Kidney (tissue), 14 donors: ENCODE measurements around the gene KCNK15. TPM values are rescaled to one million over a fixed set of nuclear protein-coding genes. Genes with fewer than 3 reads are reported as not detected.

Experiments used
- DNase-seq, 5 donors: peaks; one replicate each; pipeline ENCODE4 v3.0.0-alpha.2; 2013 to 2020
- FAIRE-seq: peaks from 2 replicates; lab custom pipeline; 2012; peaks lifted over from hg19 to GRCh38; lab: Jason Lieb, UNC
- H3K27ac ChIP-seq, 2 donors: one replicate each; pipeline ENCODE4 v1.7.0; 2013; ENCODE audit warnings: low read depth in 2 of 2, low read length in 2 of 2, inconsistent platforms in 1 of 2
- H3K27me3 ChIP-seq: one replicate; pipeline ENCODE4 v1.7.1; 2013; ENCODE audit warnings: low read length, inconsistent platforms; ENCODE audit not compliant: control insufficient read depth, insufficient read depth
- H3K36me3 ChIP-seq, 3 donors: one replicate each; pipeline versions ENCODE4 v1.7.0 to v1.7.1; 2013; ENCODE audit warnings: low read length in 3 of 3, control low read depth in 1 of 3, inconsistent platforms in 1 of 3; ENCODE audit not compliant: insufficient read depth in 3 of 3, control insufficient read depth in 2 of 3
- H3K4me1 ChIP-seq, 3 donors: one replicate each; pipeline versions ENCODE4 v1.7.0 to v1.7.1; 2013; ENCODE audit warnings: low read length in 3 of 3, inconsistent platforms in 1 of 3, low read depth in 1 of 3; ENCODE audit not compliant: control insufficient read depth in 2 of 3, insufficient read depth in 2 of 3
- H3K4me3 ChIP-seq, 3 donors: one replicate each; pipeline versions ENCODE4 v1.7.0 to v1.8.1; 2013; ENCODE audit warnings: low read length in 3 of 3, control low read depth in 1 of 3, inconsistent platforms in 1 of 3
- H3K9ac ChIP-seq, 3 donors: one replicate each; pipeline versions ENCODE4 v1.7.0 to v1.7.1; 2013; ENCODE audit warnings: low read length in 3 of 3, control low read depth in 1 of 3, inconsistent platforms in 1 of 3
- H3K9me3 ChIP-seq, 3 donors: one replicate each; pipeline versions ENCODE4 v1.7.0 to v1.7.1; 2013; ENCODE audit warnings: low read length in 3 of 3, control low read depth in 1 of 3, inconsistent platforms in 1 of 3; ENCODE audit not compliant: control insufficient read depth in 2 of 3, insufficient read depth in 1 of 3
- intact Hi-C: fragments of 100-400 bp; cut with DNase I; formaldehyde crosslinking; loops from one replicate; pipeline ENCODE4 v1.11.1; 2022
- polyA plus RNA-seq: library from polyadenylated mRNA; stranded (reverse); fragments of 350-450 nt; fragmentation: Illumina TruSeq; extraction: RNeasy Lipid Tissue Mini Kit (QIAGEN cat#74804); gene quantifications from one replicate; pipeline ENCODE4 v1.2.3, GENCODE V29; 2014; ENCODE audit warnings: low read depth, low replicate concordance; ENCODE audit not compliant: insufficient read depth
- total RNA-seq: library from RNA; stranded (reverse); fragmentation: NEBNext Ultra II Directional; extraction: Animal tissue kit (Norgen Biotek cat#: 25700); gene quantifications from one replicate; pipeline ENCODE4 v1.2.1, GENCODE V29; 2021
- TF ChIP-seq, protein P1 (sequence below): IDR thresholded peaks from 3 replicates; pipeline ENCODE4 v1.5.1; 2012; ENCODE audit warnings: mild to moderate bottlenecking, moderate library complexity, borderline replicate concordance; ENCODE audit not compliant: insufficient read depth; ENCODE audit errors: extremely low read depth
- donor health status: control.
- donor health status: control.
- donor health status: control.
- donor health status: control.
- donor health status: control.
- donor health status: DM: yes; HTN: yes; CAD: no.
- donor health status: Normal renal cell carcinoma (clear cell type).

KCNK15 gene
- total and polyA plus RNA-seq, 2 donors from 2014 or later, result 0.62 to 11.7 TPM

DNA sequence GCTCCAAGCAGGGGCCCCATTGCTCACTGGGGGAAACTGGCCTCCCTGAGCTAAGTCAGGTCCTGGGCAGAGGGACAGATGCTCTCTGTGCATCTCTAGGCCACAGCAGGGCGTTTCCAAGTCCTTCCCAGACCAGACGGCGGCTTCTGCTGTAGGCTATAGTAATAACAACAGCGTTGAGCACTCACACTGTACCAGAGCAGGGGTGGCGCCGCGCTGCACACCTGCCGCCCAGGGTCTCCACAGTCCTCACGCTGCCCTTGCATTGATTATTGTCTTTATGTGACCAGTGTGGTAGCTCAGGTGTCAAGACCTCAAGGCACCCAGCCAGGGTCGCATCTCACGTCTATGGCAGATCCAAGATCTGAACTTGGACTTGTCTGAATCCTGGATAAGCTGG lies 45.4 kb upstream of the KCNK15 start:
- no peaks in the 10 kb centered on the region for H3K27me3 ChIP-seq
- no peak overlapping the region for H3K4me3 ChIP-seq
- FAIRE-seq (no peak), DNase-seq (no peak)
- peaks cover 0 to 8% (median 0%) of the 10 kb centered on the region in 3 donors for H3K4me1 ChIP-seq
- TF ChIP-seq, protein P1, sequence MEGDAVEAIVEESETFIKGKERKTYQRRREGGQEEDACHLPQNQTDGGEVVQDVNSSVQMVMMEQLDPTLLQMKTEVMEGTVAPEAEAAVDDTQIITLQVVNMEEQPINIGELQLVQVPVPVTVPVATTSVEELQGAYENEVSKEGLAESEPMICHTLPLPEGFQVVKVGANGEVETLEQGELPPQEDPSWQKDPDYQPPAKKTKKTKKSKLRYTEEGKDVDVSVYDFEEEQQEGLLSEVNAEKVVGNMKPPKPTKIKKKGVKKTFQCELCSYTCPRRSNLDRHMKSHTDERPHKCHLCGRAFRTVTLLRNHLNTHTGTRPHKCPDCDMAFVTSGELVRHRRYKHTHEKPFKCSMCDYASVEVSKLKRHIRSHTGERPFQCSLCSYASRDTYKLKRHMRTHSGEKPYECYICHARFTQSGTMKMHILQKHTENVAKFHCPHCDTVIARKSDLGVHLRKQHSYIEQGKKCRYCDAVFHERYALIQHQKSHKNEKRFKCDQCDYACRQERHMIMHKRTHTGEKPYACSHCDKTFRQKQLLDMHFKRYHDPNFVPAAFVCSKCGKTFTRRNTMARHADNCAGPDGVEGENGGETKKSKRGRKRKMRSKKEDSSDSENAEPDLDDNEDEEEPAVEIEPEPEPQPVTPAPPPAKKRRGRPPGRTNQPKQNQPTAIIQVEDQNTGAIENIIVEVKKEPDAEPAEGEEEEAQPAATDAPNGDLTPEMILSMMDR, result no peak
- no peaks in the 10 kb centered on the region for H3K9me3 ChIP-seq
- H3K27ac ChIP-seq, result no peak overlapping the region
- intact Hi-C loops, result no loop called here
- H3K36me3 ChIP-seq, result no peaks in the 10 kb centered on the region
- no peak overlapping the region for H3K9ac ChIP-seq

- DNase-seq, result peak in 4 of 5 donors; percentile 35 to 79 (median 64)
- no peaks in the 10 kb centered on the region for H3K27me3 ChIP-seq
- TF ChIP-seq, protein P1, result no peak
- peaks cover 0 to 10% (median 0%) of the 10 kb centered on the region in 3 donors for H3K4me1 ChIP-seq
- H3K4me3 ChIP-seq, result no peak overlapping the region
- H3K9ac ChIP-seq, result no peak overlapping the region
- no peaks in the 10 kb centered on the region for H3K36me3 ChIP-seq
- intact Hi-C loops, result no loop called here
- FAIRE-seq, result no peak
- no peak overlapping the region for H3K27ac ChIP-seq
- H3K9me3 ChIP-seq, result no peaks in the 10 kb centered on the region
Measured at GRCh38 chr20:44701118-44701857, 44.4 kb upstream of the KCNK15 start.

DNA sequence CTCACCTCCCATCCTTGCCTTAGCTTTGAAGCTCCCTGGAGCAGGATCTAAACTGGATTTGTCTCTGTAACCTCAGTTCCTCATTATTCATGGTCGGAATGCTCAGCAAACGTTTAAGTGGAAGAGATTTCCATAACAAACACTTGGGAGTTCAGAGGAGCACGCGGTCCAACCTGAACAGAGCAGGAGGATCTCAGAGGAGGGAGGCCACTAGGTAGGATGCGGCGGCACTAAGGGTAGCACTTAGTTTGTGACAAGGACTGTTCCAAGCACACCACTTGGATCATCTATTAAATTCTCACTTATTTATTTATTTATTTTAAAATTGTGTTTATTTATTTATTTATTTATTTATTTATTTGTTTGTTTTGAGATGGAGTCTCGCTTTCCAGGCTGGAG lies 43.8 kb upstream of the KCNK15 start:
- H3K9me3 ChIP-seq, result no peaks in the 10 kb centered on the region
- H3K36me3 ChIP-seq, result no peaks in the 10 kb centered on the region
- FAIRE-seq (no peak), DNase-seq (no peak)
- intact Hi-C loops, result no loop called here
- peaks cover 0 to 12% (median 0%) of the 10 kb centered on the region in 3 donors for H3K4me1 ChIP-seq
- H3K27me3 ChIP-seq, result no peaks in the 10 kb centered on the region
- TF ChIP-seq, protein P1, result no peak
- H3K9ac ChIP-seq, result no peak overlapping the region
- H3K27ac ChIP-seq, result no peak overlapping the region
- no peak overlapping the region for H3K4me3 ChIP-seq
